B cell (primary cell): ENCODE results near the gene IGSF3. TPM values are rescaled to one million over a fixed set of nuclear protein-coding genes. Genes with fewer than 3 reads are reported as not detected.
A peak's percentile ranks its signal among the peaks of the same experiment; 100 is the strongest.

Experiments used
- ATAC-seq: fragments of 200-7000 bp; cut with Tn5 transposase; one replicate; pipeline ENCODE4 v1.10.0; 2021; ENCODE audit warnings: low read depth, mild to moderate bottlenecking, moderate number of reproducible peaks, moderate library complexity
- CTCF ChIA-PET: fragments of 350-600 bp; sonication (Branson Sonifier 250); formaldehyde crosslinking; loops from one replicate; lab custom pipeline; 2021; ENCODE audit warnings: antibody characterized with exemption, inconsistent platforms; lab: Charles Lee
- POLR2A ChIA-PET: fragments of 350-600 bp; sonication (Branson Sonifier 250); formaldehyde crosslinking; loops from one replicate; lab custom pipeline; 2021; ENCODE audit warnings: antibody characterized with exemption; lab: Charles Lee
- DNase-seq: peaks from one replicate; pipeline ENCODE4 v3.0.0; 2013
- H2AFZ ChIP-seq: 2 replicates; pipeline ENCODE4 v1.6.1; 2012; ENCODE audit warnings: mild to moderate bottlenecking, low read depth, low read length; ENCODE audit not compliant: insufficient read depth, poor library complexity, severe bottlenecking
- H3K27ac ChIP-seq, 2 donors: 1 replicate in 1 of 2; 2 replicates in 1 of 2; pipeline ENCODE4 v1.5.1; 2012 to 2013; ENCODE audit warnings: low read length in 2 of 2, mild to moderate bottlenecking in 2 of 2, moderate library complexity in 1 of 2
- H3K27me3 ChIP-seq, 4 experiments: fragments of 200-600 bp in 1 of 4; sonication (generic) in 1 of 4; replicated peaks in 1 of 4; 1 replicate in 2 of 4; 2 replicates in 2 of 4; pipeline versions ENCODE4 v1.6.1 to v1.7.0; 2013 to 2016; ENCODE audit warnings: low read length in 3 of 4, mild to moderate bottlenecking in 2 of 4, mixed read lengths in 1 of 4, moderate library complexity in 1 of 4; ENCODE audit not compliant: insufficient read depth in 4 of 4, control insufficient read depth in 3 of 4; ENCODE audit errors: control extremely low read depth in 1 of 4
- H3K36me3 ChIP-seq, 2 experiments: replicated peaks in 1 of 2; 1 replicate in 1 of 2; 2 replicates in 1 of 2; pipeline versions ENCODE4 v1.6.1 to v1.7.1; 2013; ENCODE audit warnings: low read length in 1 of 2; ENCODE audit not compliant: insufficient read depth in 2 of 2, control insufficient read depth in 1 of 2; ENCODE audit errors: control extremely low read depth in 1 of 2, extremely low read depth in 1 of 2
- H3K4me1 ChIP-seq, 2 donors: fragments of 200-600 bp in 1 of 2; sonication (generic) in 1 of 2; 1 replicate in 1 of 2; 2 replicates in 1 of 2; pipeline versions ENCODE4 v1.5.1 to v1.6.1; 2013 to 2017; ENCODE audit warnings: low read length in 2 of 2; ENCODE audit not compliant: control insufficient read depth in 2 of 2, insufficient read depth in 2 of 2
- H3K4me2 ChIP-seq: replicated peaks from 2 replicates; pipeline ENCODE3; 2012; ENCODE audit warnings: mild to moderate bottlenecking, low read depth, low read length; ENCODE audit not compliant: poor library complexity, severe bottlenecking
- H3K4me3 ChIP-seq, 5 experiments: fragments of 200-600 bp in 1 of 5; sonication (generic) in 1 of 5; 1 replicate in 3 of 5; 2 replicates in 2 of 5; pipeline versions ENCODE4 v1.5.1 to v1.7.0; 2011 to 2016; ENCODE audit warnings: low read length in 4 of 5, mild to moderate bottlenecking in 4 of 5, low read depth in 2 of 5, control low read depth in 1 of 5, moderate library complexity in 1 of 5; ENCODE audit not compliant: insufficient read depth in 1 of 5; ENCODE audit errors: control extremely low read depth in 1 of 5, extremely low read depth in 1 of 5
- H3K79me2 ChIP-seq: fragments of 200-600 bp; sonication (generic); one replicate; pipeline ENCODE4 v1.6.0; 2016; ENCODE audit warnings: low read length; ENCODE audit not compliant: control insufficient read depth, insufficient read depth
- H3K9ac ChIP-seq: fragments of 200-600 bp; sonication (generic); 2 replicates; pipeline ENCODE4 v1.6.1; 2017; ENCODE audit warnings: mild to moderate bottlenecking, low read length, moderate library complexity
- H3K9me3 ChIP-seq, 3 donors: one replicate each; pipeline versions ENCODE4 v1.6.1 to v1.7.1; 2013; ENCODE audit warnings: low read length in 2 of 3; ENCODE audit not compliant: control insufficient read depth in 2 of 3, insufficient read depth in 1 of 3; ENCODE audit errors: control extremely low read depth in 1 of 3
- H4K20me1 ChIP-seq: 2 replicates; pipeline ENCODE4 v1.6.0; 2012; ENCODE audit warnings: mild to moderate bottlenecking, low read length; ENCODE audit not compliant: insufficient read depth, control insufficient read depth, poor library complexity, severe bottlenecking
- H3K27ac Mint-ChIP-seq: one replicate; pipeline ENCODE4 v1.8.0; 2021; ENCODE audit warnings: mixed read lengths
- H3K27me3 Mint-ChIP-seq: one replicate; pipeline ENCODE4 v1.8.0; 2021; ENCODE audit warnings: mixed read lengths
- H3K4me1 Mint-ChIP-seq: one replicate; pipeline ENCODE4 v1.8.0; 2021; ENCODE audit warnings: mixed read lengths
- H3K4me3 Mint-ChIP-seq: one replicate; pipeline ENCODE4 v1.8.0; 2021; ENCODE audit warnings: mixed read lengths
- H3K9me3 Mint-ChIP-seq: one replicate; pipeline ENCODE4 v1.8.0; 2022; ENCODE audit warnings: mixed read lengths; ENCODE audit not compliant: insufficient read depth
- EZH2 ChIP-seq: IDR thresholded peaks from 2 replicates; pipeline ENCODE4 v1.6.1; 2012; ENCODE audit warnings: borderline replicate concordance, low read depth, mild to moderate bottlenecking, moderate library complexity, low read length; ENCODE audit not compliant: insufficient read depth, poor library complexity, severe bottlenecking
- WGBS: methylation state at CpG from one replicate; pipeline ENCODE4 v1.1.5; 2013; ENCODE audit warnings: missing lambda C conversion rate; ENCODE audit not compliant: insufficient coverage; 5-methylcytosine and 5-hydroxymethylcytosine counted together
- intact Hi-C: fragments of 100-400 bp; cut with micrococcal nuclease; formaldehyde crosslinking; loops from one replicate; pipeline ENCODE4 v1.10.0; 2022
- polyA plus RNA-seq: library from polyadenylated mRNA; depleted of rRNA; stranded (reverse); fragments of >200 nt; gene quantifications from 2 replicates; pipeline ENCODE4 v1.2.3, GENCODE V29; 2012
- total RNA-seq, 2 donors: library from RNA; stranded (reverse); fragments of 120-200 nt in 1 of 2; gene quantifications; 1 replicate in 1 of 2; 2 replicates in 1 of 2; pipeline versions ENCODE4 v1.2.3 to v1.2.4, GENCODE V29; 2013 to 2022
- TF ChIP-seq, protein P1 (sequence below): fragments of 200-600 bp; IDR thresholded peaks from one replicate; pipeline ENCODE4 v1.8.0; 2022; ENCODE audit warnings: antibody characterized with exemption, mild to moderate bottlenecking

The IGSF3 gene
- total and polyA plus RNA-seq, 2 donors (not counting 1 experiment from before 2014, with no cell fraction given) = 0.49 TPM; not detected in 1

DNA sequence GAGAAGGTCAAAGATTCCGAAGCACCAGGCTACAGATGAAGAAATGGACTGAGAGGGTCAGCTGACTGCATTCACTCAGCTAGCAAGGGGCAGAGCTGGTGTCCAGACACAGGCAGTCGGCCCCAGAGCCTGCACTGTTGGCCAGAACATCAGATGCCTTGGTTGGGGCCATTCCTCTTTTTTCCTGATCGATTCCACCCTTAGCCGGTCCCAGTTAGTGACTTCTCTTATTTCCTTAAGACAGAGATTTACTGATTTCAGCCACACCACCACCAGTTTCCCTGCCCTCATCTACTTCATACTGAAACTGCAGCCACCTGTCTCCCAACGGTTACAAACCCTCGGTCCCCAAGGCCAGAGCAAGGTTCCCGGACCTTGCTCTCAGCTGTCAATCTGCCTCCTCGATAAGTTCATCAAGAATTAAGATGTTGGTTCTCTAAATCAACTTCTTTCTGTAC, 108.2 kb downstream of the IGSF3 start:
- Histone ChIP-seq H3K9ac (peak overlapping the region; percentile 24), H3K27me3 (no peaks in the 10 kb centered on the region), H3K36me3 (peaks cover 0 to 3% of the 10 kb centered on the region in 2 experiments), H2AFZ (peak overlapping the region; percentile 41), H3K4me3 (peak overlapping the region in 2 of 5 experiments; percentile 7 to 22), H3K4me2 (peak overlapping the region; percentile 56), H4K20me1 (no peaks in the 10 kb centered on the region), H3K9me3 (peaks cover 0 to 13% (median 12%) of the 10 kb centered on the region in 3 donors), H3K79me2 (peaks cover 62% of the 10 kb centered on the region), H3K4me1 (peaks cover 41 to 52% of the 10 kb centered on the region in 2 donors), H3K27ac (peak overlapping the region; percentile 69 to 82)
- Mint-ChIP-seq H3K4me1 (peaks cover 77% of the 10 kb centered on the region), H3K27ac (peak overlapping the region; percentile 88), H3K9me3 (peaks cover 3% of the 10 kb centered on the region), H3K4me3 (peak overlapping the region; percentile 71), H3K27me3 (no peaks in the 10 kb centered on the region)
- ChIA-PET CTCF (interaction anchor here (0.9 to 4.5 kb wide), 2 partner anchors 10 to 74 kb away, joined by 3 to 27 read pairs; partner anchors contain the start of gene CD58), POLR2A (no interaction called here)
- no peak for ATAC-seq
- 72% methylated on average over 5 of the region's 8 CpGs for WGBS
- TF ChIP-seq, protein P1, sequence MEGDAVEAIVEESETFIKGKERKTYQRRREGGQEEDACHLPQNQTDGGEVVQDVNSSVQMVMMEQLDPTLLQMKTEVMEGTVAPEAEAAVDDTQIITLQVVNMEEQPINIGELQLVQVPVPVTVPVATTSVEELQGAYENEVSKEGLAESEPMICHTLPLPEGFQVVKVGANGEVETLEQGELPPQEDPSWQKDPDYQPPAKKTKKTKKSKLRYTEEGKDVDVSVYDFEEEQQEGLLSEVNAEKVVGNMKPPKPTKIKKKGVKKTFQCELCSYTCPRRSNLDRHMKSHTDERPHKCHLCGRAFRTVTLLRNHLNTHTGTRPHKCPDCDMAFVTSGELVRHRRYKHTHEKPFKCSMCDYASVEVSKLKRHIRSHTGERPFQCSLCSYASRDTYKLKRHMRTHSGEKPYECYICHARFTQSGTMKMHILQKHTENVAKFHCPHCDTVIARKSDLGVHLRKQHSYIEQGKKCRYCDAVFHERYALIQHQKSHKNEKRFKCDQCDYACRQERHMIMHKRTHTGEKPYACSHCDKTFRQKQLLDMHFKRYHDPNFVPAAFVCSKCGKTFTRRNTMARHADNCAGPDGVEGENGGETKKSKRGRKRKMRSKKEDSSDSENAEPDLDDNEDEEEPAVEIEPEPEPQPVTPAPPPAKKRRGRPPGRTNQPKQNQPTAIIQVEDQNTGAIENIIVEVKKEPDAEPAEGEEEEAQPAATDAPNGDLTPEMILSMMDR = no peak
- TF ChIP-seq EZH2 = no peak
- peak; percentile 41 for DNase-seq
- intact Hi-C loops = loop anchor here (5.0 to 10.0 kb wide), 4 partner anchors 42 to 187 kb away; partner anchors contain the start of gene ATP1A1

DNA sequence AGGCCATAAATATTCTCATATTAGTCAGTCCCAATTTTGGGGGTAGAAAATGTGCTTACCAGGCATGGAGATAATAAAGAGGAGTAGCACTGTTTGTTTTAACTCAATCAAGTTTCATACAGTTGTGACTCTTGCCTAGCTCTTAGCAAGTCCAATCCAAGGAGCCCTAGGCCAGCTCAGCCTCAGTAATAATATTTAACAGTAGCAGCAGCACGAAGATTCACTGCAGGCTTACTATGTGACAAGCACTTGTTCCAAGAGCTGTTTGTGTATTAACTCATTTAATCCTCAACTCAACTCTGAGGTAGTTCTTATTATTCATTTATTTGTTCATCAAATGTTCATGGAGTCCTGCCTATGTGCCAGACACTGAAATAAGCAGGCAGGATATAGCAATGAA, 109.0 kb downstream of the IGSF3 start:
- no peaks in the 10 kb centered on the region for H3K27me3 Mint-ChIP-seq

More for the DNA sequence above, 109.0 kb downstream of the IGSF3 start:
- Histone ChIP-seq H3K36me3 (peaks cover 0 to 3% of the 10 kb centered on the region in 2 experiments), H3K27me3 (no peaks in the 10 kb centered on the region), H2AFZ (no peak overlapping the region), H3K27ac (peak overlapping the region; percentile 69 to 82), H3K79me2 (peaks cover 62% of the 10 kb centered on the region), H3K4me1 (peaks cover 43 to 54% of the 10 kb centered on the region in 2 donors), H3K4me3 (peak overlapping the region in 1 of 5 experiments; percentile 7), H3K9me3 (peaks cover 0 to 10% (median 8%) of the 10 kb centered on the region in 3 donors), H3K4me2 (peak overlapping the region; percentile 56), H3K9ac (peak overlapping the region; percentile 24), H4K20me1 (no peaks in the 10 kb centered on the region)
- Mint-ChIP-seq H3K9me3 (no peaks in the 10 kb centered on the region), H3K4me1 (peaks cover 77% of the 10 kb centered on the region), H3K4me3 (peak overlapping the region; percentile 77), H3K27ac (peak overlapping the region; percentile 93)
- DNase-seq (no peak), ATAC-seq (no peak)
- TF ChIP-seq, protein P1 = no peak
- TF ChIP-seq EZH2 = no peak
- POLR2A ChIA-PET = no interaction called here
- WGBS = no CpG with 5 or more reads among the region's 1 CpG
- CTCF ChIA-PET = interaction anchor here (4.5 kb wide), 1 partner anchor 11 kb away, joined by 27 read pairs; the partner anchor contains the start of gene CD58
- intact Hi-C loops = loop anchor here (5.0 to 10.0 kb wide), 4 partner anchors 41 to 186 kb away; partner anchors contain the start of gene ATP1A1
